ENCODE measurements around the gene UBE2J2. TPM values are rescaled to one million over a fixed set of nuclear protein-coding genes. Genes with fewer than 3 reads are reported as not detected.
A peak's percentile ranks its signal among the peaks of the same experiment; 100 is the strongest.

Gene UBE2J2
- total and polyA plus RNA-seq, 2 donors (not counting 3 experiments of a cell fraction or from before 2014, with no cell fraction given): 60.7 to 80.7 TPM

DNA sequence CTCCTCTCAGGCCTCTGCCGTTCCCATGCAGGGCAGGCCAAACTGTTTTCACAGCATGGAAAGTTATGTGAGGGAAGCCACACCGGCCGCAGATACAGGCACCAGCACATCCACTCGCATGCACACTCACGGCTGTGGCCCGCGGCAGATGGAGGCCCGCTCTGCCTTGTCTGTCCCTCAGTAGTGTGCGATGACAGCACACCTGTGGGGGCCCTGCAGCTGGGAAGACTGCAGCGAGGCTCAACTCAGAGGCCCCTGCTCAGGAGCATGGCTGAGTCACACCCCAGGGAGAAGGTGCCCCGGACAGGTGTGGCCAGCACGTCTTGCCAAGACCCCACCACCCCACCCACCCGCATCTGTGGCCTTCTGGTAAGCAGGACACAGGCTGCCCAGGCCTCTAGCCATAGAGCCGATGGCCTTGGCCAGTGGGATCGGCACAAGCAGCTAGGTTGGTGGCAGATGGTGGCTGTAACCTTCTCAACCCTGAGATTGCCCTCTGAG is 1.3 kb upstream of the UBE2J2 start:
- FAIRE-seq (no peak), DNase-seq (ENCODE audit: low read depth, low spot score) (no peak)
- H4K20me1 ChIP-seq (replicated peaks; ENCODE audit: control insufficient read depth, extremely low read depth, insufficient read depth, low read length): no peaks in the 10 kb centered on the region
- H3K4me3 ChIP-seq (replicated peaks in 1 of 3; ENCODE audit: insufficient read depth in 1 of 3, low read depth in 1 of 3, low read length in 3 of 3): no peak overlapping the region
- intact Hi-C loops (cut with micrococcal nuclease): loop anchor here (1.0 to 5.0 kb wide), 3 partner anchors 15 to 263 kb away; partner anchors contain the start of gene ISG15
- POLR2A ChIA-PET: interaction anchor here (0.6 kb wide), 1 partner anchor 28 kb away, joined by 4 read pairs; no protein-coding TSS in a partner anchor
- no peak overlapping the region for H3K27ac ChIP-seq (ENCODE audit: insufficient read depth, low read depth, low read length)
- H3K9ac ChIP-seq (replicated peaks; ENCODE audit: extremely low read depth, insufficient read depth, low read length): no peak overlapping the region
- H3K36me3 ChIP-seq (ENCODE audit: control insufficient read depth in 2 of 2, extremely low read depth in 1 of 2, insufficient read depth in 2 of 2, low read length in 2 of 2): no peaks in the 10 kb centered on the region
- H3K79me2 ChIP-seq (ENCODE audit: control insufficient read depth, insufficient read depth, low read length): peaks cover 35% of the 10 kb centered on the region
- H2AFZ ChIP-seq (ENCODE audit: low read depth, low read length): no peak overlapping the region
- no TSS peak for BruUV-seq (replicated peaks)
- H3K9me3 ChIP-seq (replicated peaks; ENCODE audit: control insufficient read depth, insufficient read depth, low read length): no peaks in the 10 kb centered on the region
- dilution Hi-C loops (cut with MboI; ENCODE audit: extremely low pct_ligation_motif_present, low sequenced_read_pairs): no loop called here
- CTCF ChIA-PET: interaction anchor here (2.1 kb wide), 1 partner anchor 17 kb away, joined by 11 read pairs; no protein-coding TSS in a partner anchor
- no peak for TF ChIP-seq FOS (IDR thresholded peaks at IDR 0.05; ENCODE audit: borderline replicate concordance, insufficient read depth, low read length)
- no peak for TF ChIP-seq POLR2A (IDR thresholded peaks at IDR 0.05; ENCODE audit: low read depth, low read length)
- no peak for TF ChIP-seq MAX (IDR thresholded peaks at IDR 0.05; ENCODE audit: insufficient read depth, insufficient read length)
- no peak for TF ChIP-seq MYC (IDR thresholded peaks at IDR 0.05; ENCODE audit: low read depth, low read length)
- TF ChIP-seq EZH2 (IDR thresholded peaks at IDR 0.05; ENCODE audit: borderline replicate concordance, low read depth, low read length, severe bottlenecking): no peak
- no peak overlapping the region for H3K4me2 ChIP-seq (ENCODE audit: insufficient read depth, low read length)
- H3K27me3 ChIP-seq (ENCODE audit: control insufficient read depth in 2 of 2, insufficient read depth in 2 of 2, low read length in 2 of 2): no peaks in the 10 kb centered on the region
- H3K9me1 ChIP-seq (replicated peaks; ENCODE audit: control insufficient read depth, extremely low read depth, insufficient read depth, low read length): no peaks in the 10 kb centered on the region
- peaks cover 24% of the 10 kb centered on the region for H3K4me1 ChIP-seq (ENCODE audit: control insufficient read depth, extremely low read depth, insufficient read depth, low read length)

- TF ChIP-seq FOS (IDR thresholded peaks at IDR 0.05; ENCODE audit: borderline replicate concordance, insufficient read depth, low read length): no peak
- dilution Hi-C loops (cut with MboI; ENCODE audit: extremely low pct_ligation_motif_present, low sequenced_read_pairs) (no loop called here), intact Hi-C loops (cut with micrococcal nuclease) (loop anchor here (1.0 to 5.0 kb wide), 3 partner anchors 16 to 262 kb away; partner anchors contain the start of gene ISG15)
- CTCF ChIA-PET: interaction anchor here (1.0 to 2.1 kb wide), 4 partner anchors 14 to 255 kb away, joined by 3 to 11 read pairs (median 5); no protein-coding TSS in a partner anchor
- H3K9me3 ChIP-seq (replicated peaks; ENCODE audit: control insufficient read depth, insufficient read depth, low read length): no peaks in the 10 kb centered on the region
- no peak for FAIRE-seq
- H3K9ac ChIP-seq (replicated peaks; ENCODE audit: extremely low read depth, insufficient read depth, low read length): peak overlapping the region; percentile 68
- POLR2A ChIA-PET: interaction anchor here (0.6 kb wide), 1 partner anchor 29 kb away, joined by 4 read pairs; no protein-coding TSS in a partner anchor
- no peaks in the 10 kb centered on the region for H3K9me1 ChIP-seq (replicated peaks; ENCODE audit: control insufficient read depth, extremely low read depth, insufficient read depth, low read length)
- H3K36me3 ChIP-seq (ENCODE audit: control insufficient read depth in 2 of 2, extremely low read depth in 1 of 2, insufficient read depth in 2 of 2, low read length in 2 of 2): no peaks in the 10 kb centered on the region
- BruUV-seq (replicated peaks): no TSS peak
- H3K4me3 ChIP-seq (replicated peaks in 1 of 3; ENCODE audit: insufficient read depth in 1 of 3, low read depth in 1 of 3, low read length in 3 of 3): peak overlapping the region; percentile 47 to 72 (median 53)
- H3K4me2 ChIP-seq (ENCODE audit: insufficient read depth, low read length): peak overlapping the region; percentile 71
- no peaks in the 10 kb centered on the region for H3K27me3 ChIP-seq (ENCODE audit: control insufficient read depth in 2 of 2, insufficient read depth in 2 of 2, low read length in 2 of 2)
- peak overlapping the region; percentile 89 for H2AFZ ChIP-seq (ENCODE audit: low read depth, low read length)
- peaks cover 39% of the 10 kb centered on the region for H3K79me2 ChIP-seq (ENCODE audit: control insufficient read depth, insufficient read depth, low read length)
- peaks cover 24% of the 10 kb centered on the region for H3K4me1 ChIP-seq (ENCODE audit: control insufficient read depth, extremely low read depth, insufficient read depth, low read length)
- no peak for DNase-seq (ENCODE audit: low read depth, low spot score)
- peak overlapping the region; percentile 39 for H3K27ac ChIP-seq (ENCODE audit: insufficient read depth, low read depth, low read length)
- H4K20me1 ChIP-seq (replicated peaks; ENCODE audit: control insufficient read depth, extremely low read depth, insufficient read depth, low read length): no peaks in the 10 kb centered on the region
Observed at GRCh38 chr1:1274299-1274930, 761 bp upstream of the UBE2J2 start.
